ENCODE results near the gene ITSN2.

ITSN2 gene

GRCh38 chr2:24208490-24208889 lies 151.8 kb downstream of the ITSN2 start:
- Histone ChIP-seq H3K27me3 (no peaks in the 10 kb centered on the region), H3K4me1 (no peaks in the 10 kb centered on the region), H3K9me3 (no peaks in the 10 kb centered on the region), H3K36me3 (no peaks in the 10 kb centered on the region), H3K4me3 (ENCODE audit: low read depth, low read length) (no peak overlapping the region)
- TF ChIP-seq CTCF (IDR thresholded peaks at IDR 0.05; ENCODE audit: low read depth, low read length) = no peak
- DNase-seq = no peak

GRCh38 chr2:24207359-24207758 lies 153.0 kb downstream of the ITSN2 start:
- H3K4me3 ChIP-seq (ENCODE audit: low read depth, low read length) = no peak overlapping the region
- DNase-seq = no peak
- H3K27me3 ChIP-seq = no peaks in the 10 kb centered on the region
- no peaks in the 10 kb centered on the region for H3K9me3 ChIP-seq
- H3K4me1 ChIP-seq = no peaks in the 10 kb centered on the region
- no peak for TF ChIP-seq CTCF (IDR thresholded peaks at IDR 0.05; ENCODE audit: low read depth, low read length)
- H3K36me3 ChIP-seq = no peaks in the 10 kb centered on the region

DNA sequence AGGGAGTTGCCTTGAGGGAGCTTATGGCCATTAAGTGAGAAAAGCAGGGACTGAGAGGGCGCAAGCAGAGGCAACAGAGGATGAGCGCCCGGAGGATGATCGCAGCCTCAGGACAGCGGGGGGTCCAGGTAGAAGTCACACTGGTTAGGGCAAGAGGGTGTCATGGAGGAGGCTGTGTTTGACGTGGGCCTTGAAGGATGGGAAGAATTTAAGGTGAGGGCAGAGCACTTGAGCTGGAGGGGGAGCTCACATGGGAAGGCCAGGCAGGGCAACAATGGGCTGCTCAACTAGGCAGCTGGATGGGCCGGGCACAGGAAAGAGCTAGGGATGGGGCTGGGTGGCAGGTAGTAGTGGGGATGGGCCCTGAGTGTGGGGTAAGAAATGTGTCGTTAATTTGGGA lies 153.6 kb downstream of the ITSN2 start:
- DNase-seq = no peak
- H3K4me3 ChIP-seq (ENCODE audit: low read depth, low read length) = no peak overlapping the region
- TF ChIP-seq CTCF (IDR thresholded peaks at IDR 0.05; ENCODE audit: low read depth, low read length) = no peak
- no peaks in the 10 kb centered on the region for H3K4me1 ChIP-seq
- no peaks in the 10 kb centered on the region for H3K36me3 ChIP-seq
- H3K27me3 ChIP-seq = no peaks in the 10 kb centered on the region
- H3K9me3 ChIP-seq = no peaks in the 10 kb centered on the region

DNA sequence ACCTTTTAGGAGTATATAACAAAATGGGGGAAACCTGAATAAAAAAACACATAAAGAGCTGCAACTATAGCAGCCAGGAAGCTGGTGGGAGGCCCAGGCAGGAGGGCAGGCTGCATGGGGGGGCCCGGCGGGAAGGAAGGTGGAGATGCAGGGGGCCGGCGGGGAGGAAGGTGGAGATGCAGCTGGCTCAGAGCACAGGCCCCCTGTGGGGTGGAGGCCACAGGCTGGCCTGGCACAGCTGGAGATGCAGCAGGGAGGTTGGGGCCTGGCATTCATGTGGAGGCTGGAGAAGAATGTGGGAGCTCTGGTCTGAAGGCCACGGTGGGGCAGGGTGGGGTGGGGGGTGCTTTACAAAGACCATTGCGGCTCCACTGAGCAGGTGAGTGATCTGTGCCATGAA lies 154.1 kb downstream of the ITSN2 start:
- Histone ChIP-seq H3K4me1 (no peaks in the 10 kb centered on the region), H3K36me3 (no peaks in the 10 kb centered on the region), H3K9me3 (no peaks in the 10 kb centered on the region), H3K4me3 (ENCODE audit: low read depth, low read length) (no peak overlapping the region), H3K27me3 (no peaks in the 10 kb centered on the region)
- TF ChIP-seq CTCF (IDR thresholded peaks at IDR 0.05; ENCODE audit: low read depth, low read length) = no peak
- no peak for DNase-seq

- Histone ChIP-seq H3K36me3 (no peaks in the 10 kb centered on the region), H3K27me3 (no peaks in the 10 kb centered on the region), H3K4me1 (no peaks in the 10 kb centered on the region), H3K4me3 (ENCODE audit: low read depth, low read length) (no peak overlapping the region), H3K9me3 (no peaks in the 10 kb centered on the region)
- TF ChIP-seq CTCF (IDR thresholded peaks at IDR 0.05; ENCODE audit: low read depth, low read length) = no peak
- DNase-seq = no peak
Observed at GRCh38 chr2:24205131-24205530, 155.2 kb downstream of the ITSN2 start.

- no peak for DNase-seq
- Histone ChIP-seq H3K36me3 (no peaks in the 10 kb centered on the region), H3K4me3 (ENCODE audit: low read depth, low read length) (no peak overlapping the region), H3K9me3 (no peaks in the 10 kb centered on the region), H3K27me3 (no peaks in the 10 kb centered on the region), H3K4me1 (no peaks in the 10 kb centered on the region)
- no peak for TF ChIP-seq CTCF (IDR thresholded peaks at IDR 0.05; ENCODE audit: low read depth, low read length)
Observed at GRCh38 chr2:24204505-24204904, 155.8 kb downstream of the ITSN2 start.

Data from BE2C (cell line).